WI38 (cell line): Measurements from ENCODE around the gene NPY5R.

Experiments
- H3K4me3 ChIP-seq: 2 replicates; pipeline ENCODE4 v1.5.1; 2011; ENCODE audit warnings: low read depth, mild to moderate bottlenecking, control low read depth, low read length
- TF ChIP-seq, protein P1 (sequence below): IDR thresholded peaks from 2 replicates; pipeline ENCODE4 v1.5.1; 2012; ENCODE audit warnings: low read depth, mild to moderate bottlenecking, control low read depth, low read length

Gene NPY5R

DNA sequence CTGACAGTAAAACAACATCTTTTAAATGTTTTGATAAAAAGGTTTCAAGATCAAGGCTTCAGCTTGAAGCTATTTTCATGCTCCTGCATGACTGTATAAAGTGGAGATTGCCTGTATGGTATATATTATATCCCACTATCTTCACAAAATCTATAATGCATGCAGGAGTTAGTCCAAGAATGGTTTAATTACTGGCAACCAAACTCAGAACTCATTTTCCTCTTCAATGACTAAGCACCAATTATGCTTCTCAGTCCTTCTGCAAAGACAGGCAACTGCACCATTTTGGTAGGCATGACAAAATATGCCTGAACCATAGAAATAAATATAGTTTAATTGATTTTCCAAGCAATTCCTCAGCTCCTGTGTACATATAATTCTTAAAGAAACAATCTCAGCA lies 54.5 kb downstream of the NPY5R start:
- H3K4me3 ChIP-seq = no peak overlapping the region

DNA sequence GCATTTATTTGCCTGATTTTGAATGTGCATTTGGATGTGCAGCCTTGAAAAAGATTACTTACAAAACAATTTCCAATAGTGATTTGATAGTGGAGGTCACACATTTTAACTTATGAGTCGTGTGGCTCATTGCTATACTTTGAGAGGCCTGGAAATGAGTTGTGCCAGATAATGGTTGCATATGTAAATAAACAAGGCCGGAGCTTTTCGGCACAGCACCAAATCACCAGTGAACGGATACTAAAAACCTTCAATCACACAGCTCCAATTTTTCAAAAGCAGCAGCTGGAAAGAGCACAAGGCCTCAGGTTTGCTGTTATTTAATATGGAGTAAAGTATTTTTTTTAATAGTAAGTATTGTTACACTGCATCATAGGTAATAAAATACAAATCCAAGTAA lies 57.2 kb downstream of the NPY5R start:
- TF ChIP-seq, protein P1, sequence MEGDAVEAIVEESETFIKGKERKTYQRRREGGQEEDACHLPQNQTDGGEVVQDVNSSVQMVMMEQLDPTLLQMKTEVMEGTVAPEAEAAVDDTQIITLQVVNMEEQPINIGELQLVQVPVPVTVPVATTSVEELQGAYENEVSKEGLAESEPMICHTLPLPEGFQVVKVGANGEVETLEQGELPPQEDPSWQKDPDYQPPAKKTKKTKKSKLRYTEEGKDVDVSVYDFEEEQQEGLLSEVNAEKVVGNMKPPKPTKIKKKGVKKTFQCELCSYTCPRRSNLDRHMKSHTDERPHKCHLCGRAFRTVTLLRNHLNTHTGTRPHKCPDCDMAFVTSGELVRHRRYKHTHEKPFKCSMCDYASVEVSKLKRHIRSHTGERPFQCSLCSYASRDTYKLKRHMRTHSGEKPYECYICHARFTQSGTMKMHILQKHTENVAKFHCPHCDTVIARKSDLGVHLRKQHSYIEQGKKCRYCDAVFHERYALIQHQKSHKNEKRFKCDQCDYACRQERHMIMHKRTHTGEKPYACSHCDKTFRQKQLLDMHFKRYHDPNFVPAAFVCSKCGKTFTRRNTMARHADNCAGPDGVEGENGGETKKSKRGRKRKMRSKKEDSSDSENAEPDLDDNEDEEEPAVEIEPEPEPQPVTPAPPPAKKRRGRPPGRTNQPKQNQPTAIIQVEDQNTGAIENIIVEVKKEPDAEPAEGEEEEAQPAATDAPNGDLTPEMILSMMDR = no peak
- H3K4me3 ChIP-seq = no peak overlapping the region

More for the DNA sequence above, 54.5 kb downstream of the NPY5R start:
- TF ChIP-seq, protein P1 = no peak
